GM12892 (cell line): ENCODE measurements around the gene CCNDBP1.
A peak's percentile ranks its signal among the peaks of the same experiment; 100 is the strongest.
"Not testable (repeated sequence)": the region's sequence is repeated elsewhere in the genome, so short reads cannot be mapped to it uniquely, and the experiment has no call there.

ENCODE experiments used
- DNase-seq: peaks from one replicate; pipeline ENCODE4 v3.0.0; 2011; ENCODE audit not compliant: insufficient read length
- FAIRE-seq: peaks from 2 replicates; lab custom pipeline; 2011; peaks lifted over from hg19 to GRCh38; lab: Jason Lieb, UNC
- POLR2A ChIP-seq: IDR thresholded peaks from 2 replicates; pipeline ENCODE4 v1.6.1; 2011; ENCODE audit warnings: low read depth, low read length, control low read depth
- POLR2AphosphoS5 ChIP-seq: IDR thresholded peaks from 2 replicates; pipeline ENCODE4 v1.6.1; 2011; ENCODE audit warnings: low read depth, low read length, control low read depth
- TAF1 ChIP-seq: IDR thresholded peaks from 2 replicates; pipeline ENCODE4 v1.6.1; 2011; ENCODE audit warnings: low read depth, mild to moderate bottlenecking, control low read depth, low read length, borderline replicate concordance

CCNDBP1 gene

GRCh38 chr15:43183270-43183669, 1.9 kb upstream of the CCNDBP1 start:
- DNase-seq (no peak), FAIRE-seq (no peak)
- TF ChIP-seq TAF1 (no peak), POLR2A (no peak), POLR2AphosphoS5 (no peak)

GRCh38 chr15:43184407-43185124, 637 bp upstream of the CCNDBP1 start:
- FAIRE-seq (peak; percentile 42), DNase-seq (no peak)
- no peak for TF ChIP-seq TAF1
- no peak for TF ChIP-seq POLR2A
- TF ChIP-seq POLR2AphosphoS5, result no peak

- DNase-seq (no peak), FAIRE-seq (no peak)
- TF ChIP-seq POLR2AphosphoS5 (no peak), TAF1 (no peak), POLR2A (no peak)
These were observed 775 bp downstream of the CCNDBP1 start for GRCh38 chr15:43186003-43186353.

- no peak for DNase-seq
- no peak for FAIRE-seq
- TF ChIP-seq TAF1 (no peak), POLR2AphosphoS5 (no peak), POLR2A (no peak)
These were observed 2.4 kb downstream of the CCNDBP1 start for GRCh38 chr15:43187544-43188155.

GRCh38 chr15:43189296-43189695, 4.1 kb downstream of the CCNDBP1 start:
- DNase-seq (no peak), FAIRE-seq (no peak)
- TF ChIP-seq POLR2AphosphoS5 (no peak), POLR2A (no peak), TAF1 (no peak)

- DNase-seq, result no peak
- TF ChIP-seq POLR2AphosphoS5, result no peak
- no peak for TF ChIP-seq POLR2A
- no peak for TF ChIP-seq TAF1
- no peak for FAIRE-seq
These were observed 5.0 kb downstream of the CCNDBP1 start for GRCh38 chr15:43190178-43190577.

- FAIRE-seq, result no peak
- DNase-seq, result no peak
These were observed 8.5 kb downstream of the CCNDBP1 start for GRCh38 chr15:43193710-43194109.

GRCh38 chr15:43194795-43195194, 9.6 kb downstream of the CCNDBP1 start:
- FAIRE-seq, result no peak
- no peak for TF ChIP-seq POLR2A
- TF ChIP-seq POLR2AphosphoS5, result no peak
- TF ChIP-seq TAF1, result no peak
- DNase-seq, result no peak

More at GRCh38 chr15:43193710-43194109, 8.5 kb downstream of the CCNDBP1 start:
- no peak for TF ChIP-seq POLR2A

- no peak for DNase-seq
- 0 out of 2 replicates have a peak, but pooled peaks have one; percentile 23 for TF ChIP-seq POLR2A
- no peak for TF ChIP-seq POLR2AphosphoS5
- TF ChIP-seq TAF1, result no peak
- FAIRE-seq, result no peak
These were observed 11.8 kb downstream of the CCNDBP1 start for GRCh38 chr15:43196760-43197548.

GRCh38 chr15:43197773-43198172, 12.6 kb downstream of the CCNDBP1 start:
- FAIRE-seq, DNase-seq: not testable (repeated sequence)

GRCh38 chr15:43198556-43198955, 13.4 kb downstream of the CCNDBP1 start:
- not testable (repeated sequence) for FAIRE-seq, DNase-seq

GRCh38 chr15:43198992-43199391, 13.8 kb downstream of the CCNDBP1 start:
- no peak for FAIRE-seq

More at GRCh38 chr15:43198992-43199391, 13.8 kb downstream of the CCNDBP1 start:
- no peak for DNase-seq
- TF ChIP-seq TAF1, result no peak
- TF ChIP-seq POLR2A, result no peak
- TF ChIP-seq POLR2AphosphoS5, result no peak
